ENCODE data around the gene FHIT.

The FHIT gene

GRCh38 chr3:60149501-60149900, 1101.8 kb downstream of the FHIT start:
- Histone ChIP-seq H3K27ac (ENCODE audit: low read depth, low read length) (no peak overlapping the region), H3K4me1 (ENCODE audit: control insufficient read depth, low read length) (no peaks in the 10 kb centered on the region), H3K9me2 (replicated peaks; ENCODE audit: control insufficient read depth, low read length) (no peaks in the 10 kb centered on the region), H3K27me3 (ENCODE audit: control insufficient read depth, low read length) (no peaks in the 10 kb centered on the region), H4K20me1 (ENCODE audit: control insufficient read depth, insufficient read depth, low read depth, low read length) (no peaks in the 10 kb centered on the region), H3K9me3 (ENCODE audit: control insufficient read depth, insufficient read depth, low read length) (no peaks in the 10 kb centered on the region), H3K36me3 (ENCODE audit: control insufficient read depth, low read length) (no peaks in the 10 kb centered on the region), H3K79me2 (ENCODE audit: control insufficient read depth, low read length) (no peaks in the 10 kb centered on the region), H3F3A (ENCODE audit: control insufficient read depth, insufficient read depth) (no peaks in the 10 kb centered on the region), H3K4me3 (ENCODE audit: low read length) (no peak overlapping the region), H3K4me2 (ENCODE audit: low read length) (no peak overlapping the region)
- TF ChIP-seq EZH2phosphoT487 (IDR thresholded peaks at IDR 0.05; ENCODE audit: borderline replicate concordance, low read length): no peak
- no peak for TF ChIP-seq CTCF (IDR thresholded peaks at IDR 0.05; ENCODE audit: low read depth, low read length, poor library complexity, severe bottlenecking)

- Histone ChIP-seq H3K27ac (ENCODE audit: low read depth, low read length) (no peak overlapping the region), H3K9me3 (ENCODE audit: control insufficient read depth, insufficient read depth, low read length) (no peaks in the 10 kb centered on the region), H3K4me1 (ENCODE audit: control insufficient read depth, low read length) (no peaks in the 10 kb centered on the region), H3K4me3 (ENCODE audit: low read length) (no peak overlapping the region), H3K36me3 (ENCODE audit: control insufficient read depth, low read length) (no peaks in the 10 kb centered on the region), H3K4me2 (ENCODE audit: low read length) (no peak overlapping the region), H3K79me2 (ENCODE audit: control insufficient read depth, low read length) (no peaks in the 10 kb centered on the region), H3K27me3 (ENCODE audit: control insufficient read depth, low read length) (no peaks in the 10 kb centered on the region), H4K20me1 (ENCODE audit: control insufficient read depth, insufficient read depth, low read depth, low read length) (no peaks in the 10 kb centered on the region), H3F3A (ENCODE audit: control insufficient read depth, insufficient read depth) (no peaks in the 10 kb centered on the region), H3K9me2 (replicated peaks; ENCODE audit: control insufficient read depth, low read length) (no peaks in the 10 kb centered on the region)
- TF ChIP-seq EZH2phosphoT487 (IDR thresholded peaks at IDR 0.05; ENCODE audit: borderline replicate concordance, low read length) (no peak), CTCF (IDR thresholded peaks at IDR 0.05; ENCODE audit: low read depth, low read length, poor library complexity, severe bottlenecking) (no peak)
Observed at GRCh38 chr3:60147249-60147950, 1103.9 kb downstream of the FHIT start.

GRCh38 chr3:60146121-60146520, 1105.1 kb downstream of the FHIT start:
- TF ChIP-seq CTCF (IDR thresholded peaks at IDR 0.05; ENCODE audit: low read depth, low read length, poor library complexity, severe bottlenecking): no peak
- no peak for TF ChIP-seq EZH2phosphoT487 (IDR thresholded peaks at IDR 0.05; ENCODE audit: borderline replicate concordance, low read length)

More at GRCh38 chr3:60146121-60146520, 1105.1 kb downstream of the FHIT start:
- no peaks in the 10 kb centered on the region for H3K9me3 ChIP-seq (ENCODE audit: control insufficient read depth, insufficient read depth, low read length)
- H3K4me2 ChIP-seq (ENCODE audit: low read length): no peak overlapping the region
- H3K79me2 ChIP-seq (ENCODE audit: control insufficient read depth, low read length): no peaks in the 10 kb centered on the region
- H3K27me3 ChIP-seq (ENCODE audit: control insufficient read depth, low read length): no peaks in the 10 kb centered on the region
- H3F3A ChIP-seq (ENCODE audit: control insufficient read depth, insufficient read depth): no peaks in the 10 kb centered on the region
- H3K36me3 ChIP-seq (ENCODE audit: control insufficient read depth, low read length): no peaks in the 10 kb centered on the region
- no peak overlapping the region for H3K27ac ChIP-seq (ENCODE audit: low read depth, low read length)
- no peaks in the 10 kb centered on the region for H3K9me2 ChIP-seq (replicated peaks; ENCODE audit: control insufficient read depth, low read length)
- H3K4me1 ChIP-seq (ENCODE audit: control insufficient read depth, low read length): no peaks in the 10 kb centered on the region
- no peaks in the 10 kb centered on the region for H4K20me1 ChIP-seq (ENCODE audit: control insufficient read depth, insufficient read depth, low read depth, low read length)
- H3K4me3 ChIP-seq (ENCODE audit: low read length): no peak overlapping the region
